GM12892 (cell line): ENCODE data around the gene DLG2.

Experiments
- POLR2A ChIP-seq: IDR thresholded peaks from 2 replicates; pipeline ENCODE4 v1.6.1; 2011; ENCODE audit warnings: low read depth, low read length, control low read depth
- POLR2AphosphoS5 ChIP-seq: IDR thresholded peaks from 2 replicates; pipeline ENCODE4 v1.6.1; 2011; ENCODE audit warnings: low read depth, low read length, control low read depth
- TAF1 ChIP-seq: IDR thresholded peaks from 2 replicates; pipeline ENCODE4 v1.6.1; 2011; ENCODE audit warnings: low read depth, mild to moderate bottlenecking, control low read depth, low read length, borderline replicate concordance

DNA sequence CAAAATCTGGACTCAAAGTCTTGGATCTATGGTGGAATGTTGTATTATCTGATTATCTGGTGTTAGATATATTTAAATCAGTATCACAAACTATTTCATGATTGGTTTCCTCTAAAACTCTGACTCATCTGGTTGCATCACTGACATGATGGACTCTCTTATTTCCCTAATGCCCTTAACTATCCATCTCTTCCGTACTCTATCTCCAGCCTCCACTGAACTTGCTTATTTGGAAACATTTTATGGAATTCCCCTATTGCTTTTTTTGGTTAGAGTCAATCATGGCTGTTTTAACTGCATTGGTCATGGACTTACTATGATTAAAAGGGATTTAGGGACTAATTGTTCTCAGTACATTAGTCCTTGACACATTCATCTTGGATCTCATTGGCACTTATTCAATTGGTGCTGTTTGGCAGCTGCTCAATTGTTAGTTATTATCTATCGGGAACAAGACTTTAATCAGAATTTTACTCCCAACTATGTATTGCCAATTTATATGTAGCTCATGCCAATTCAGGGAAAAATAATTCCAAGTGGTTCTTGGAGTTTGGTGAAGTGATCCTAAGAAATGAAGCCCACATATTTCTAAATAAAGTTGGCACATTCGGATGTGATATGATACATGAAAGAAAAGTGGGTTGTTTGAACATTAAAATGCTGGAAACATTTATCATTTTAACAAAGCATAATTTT, 1399.0 kb downstream of the DLG2 start:
- TF ChIP-seq POLR2A (no peak), TAF1 (no peak), POLR2AphosphoS5 (no peak)
